GM12878 (cell line): Measurements from ENCODE around the gene NDC1. TPM values are rescaled to one million over a fixed set of nuclear protein-coding genes. Genes with fewer than 3 reads are reported as not detected.

Experiments
- ATAC-seq: fragments of 200-7000 bp; cut with Tn5 transposase; 3 replicates; pipeline ENCODE4 v1.9.1; 2020; ENCODE audit warnings: mild to moderate bottlenecking, moderate library complexity
- BruUV-seq: library from RNA; stranded (reverse); fragments of 400-500 nt; replicated peaks from 2 replicates; lab custom pipeline; 2021; lab: Mats Ljungman, UMichigan
- CTCF ChIA-PET: fragments of 300-600 bp; sonication (Branson Sonifier 250); formaldehyde crosslinking; extraction: SDS; loops from one replicate; lab custom pipeline; 2021; ENCODE audit warnings: inconsistent platforms; lab: Yijun Ruan, JAX
- POLR2A ChIA-PET: fragments of 350-600 bp; formaldehyde crosslinking; extraction: SDS; loops from one replicate; lab custom pipeline; 2021; ENCODE audit warnings: inconsistent platforms; lab: Charles Lee
- RAD21 ChIA-PET: fragments of 300-600 bp; sonication (Branson Sonifier 250); formaldehyde crosslinking; loops from one replicate; lab custom pipeline; 2023; ENCODE audit warnings: antibody characterized with exemption; ENCODE audit not compliant: unreplicated experiment; lab: Charles Lee
- SMC1A ChIA-PET: fragments of 300-600 bp; sonication (Branson Sonifier 250); formaldehyde crosslinking; loops from one replicate; lab custom pipeline; 2023; ENCODE audit not compliant: unreplicated experiment, uncharacterized antibody; lab: Charles Lee
- DNase-seq: peaks from one replicate; pipeline ENCODE4 v3.0.0-alpha.2; 2011; ENCODE audit warnings: low read depth, low spot score
- FAIRE-seq: peaks from 3 replicates; lab custom pipeline; 2011; peaks lifted over from hg19 to GRCh38; lab: Jason Lieb, UNC
- H2AFZ ChIP-seq: 2 replicates; pipeline ENCODE4 v1.6.0; 2011; ENCODE audit warnings: low read depth, low read length, control low read depth; ENCODE audit not compliant: control insufficient read depth
- H3K27ac ChIP-seq: 2 replicates; pipeline ENCODE4 v1.5.1; 2011; ENCODE audit warnings: control low read depth; ENCODE audit not compliant: control insufficient read depth, insufficient read depth
- H3K27me3 ChIP-seq, 2 experiments: replicated peaks in 1 of 2; 2 replicates each; pipeline versions ENCODE4 v1.6.0 to v1.6.1; 2011; ENCODE audit warnings: low read length in 1 of 2; ENCODE audit not compliant: control insufficient read depth in 2 of 2, insufficient read depth in 2 of 2
- H3K36me3 ChIP-seq, 2 experiments: 2 replicates each; pipeline ENCODE4 v1.5.1; 2011; ENCODE audit warnings: low read length in 1 of 2; ENCODE audit not compliant: control insufficient read depth in 2 of 2, insufficient read depth in 2 of 2
- H3K4me1 ChIP-seq: 2 replicates; pipeline ENCODE4 v1.6.1; 2011; ENCODE audit warnings: mild to moderate bottlenecking, low read length, moderate library complexity, mixed read lengths; ENCODE audit not compliant: control insufficient read depth, insufficient read depth
- H3K4me2 ChIP-seq: 2 replicates; pipeline ENCODE4 v1.6.0; 2011; ENCODE audit warnings: control low read depth; ENCODE audit not compliant: control insufficient read depth, insufficient read depth
- H3K4me3 ChIP-seq: fragments of 200-600 bp; sonication (generic); 2 replicates; pipeline ENCODE4 v1.5.1; 2016
- H3K79me2 ChIP-seq: 2 replicates; pipeline ENCODE4 v1.6.0; 2011; ENCODE audit warnings: low read length; ENCODE audit not compliant: control insufficient read depth, insufficient read depth
- H3K9ac ChIP-seq: 2 replicates; pipeline ENCODE4 v1.8.0; 2011; ENCODE audit warnings: low read length, control low read depth, mixed read lengths; ENCODE audit not compliant: control insufficient read depth, insufficient read depth
- H3K9me3 ChIP-seq: replicated peaks from 3 replicates; pipeline ENCODE4 v1.5.1; 2011; ENCODE audit warnings: mild to moderate bottlenecking, low read length; ENCODE audit not compliant: control insufficient read depth, insufficient read depth
- H4K20me1 ChIP-seq: 2 replicates; pipeline ENCODE4 v1.6.0; 2011; ENCODE audit not compliant: control insufficient read depth, insufficient read depth
- BCL11A ChIP-seq: IDR thresholded peaks from 2 replicates; pipeline ENCODE4 v1.6.1; 2011; ENCODE audit warnings: low read depth, low read length
- IKZF2 ChIP-seq, 2 experiments: fragments of 450-650 bp; IDR thresholded peaks; 2 replicates each; pipeline ENCODE4 v1.6.1; 2017; ENCODE audit warnings: mild to moderate bottlenecking in 2 of 2, moderate library complexity in 2 of 2
- JUND ChIP-seq: IDR thresholded peaks from 2 replicates; pipeline ENCODE4 v1.6.1; 2012; ENCODE audit warnings: low read depth, mild to moderate bottlenecking, low read length, improper control_type of control experiment, moderate library complexity
- KAT2A ChIP-seq: conservative IDR thresholded peaks from 2 replicates; pipeline ENCODE4 v1.6.1; 2011; ENCODE audit warnings: low read depth, low read length; ENCODE audit not compliant: control insufficient read depth
- MXI1 ChIP-seq: fragments of 150-350 bp; IDR thresholded peaks from 2 replicates; pipeline ENCODE4 v1.6.1; 2011; ENCODE audit warnings: low read depth, mild to moderate bottlenecking, inconsistent platforms, low read length, improper control_type of control experiment
- NRF1 ChIP-seq: conservative IDR thresholded peaks from 2 replicates; pipeline ENCODE4 v1.6.1; 2011; ENCODE audit warnings: mild to moderate bottlenecking, low read depth, low read length, improper control_type of control experiment
- RCOR1 ChIP-seq: conservative IDR thresholded peaks from 2 replicates; pipeline ENCODE4 v1.6.1; 2012; ENCODE audit warnings: low read depth, low read length, improper control_type of control experiment
- RFX5 ChIP-seq: IDR thresholded peaks from 2 replicates; pipeline ENCODE4 v1.6.1; 2011; ENCODE audit warnings: low read depth, low read length, improper control_type of control experiment
- STAT3 ChIP-seq: IDR thresholded peaks from 2 replicates; pipeline ENCODE4 v1.6.1; 2011; ENCODE audit warnings: low read depth, low read length, improper control_type of control experiment
- TAF1 ChIP-seq: IDR thresholded peaks from 2 replicates; pipeline ENCODE4 v1.6.1; 2011; ENCODE audit warnings: mild to moderate bottlenecking, low read depth, low read length, borderline replicate concordance
- TCF7 ChIP-seq: IDR thresholded peaks from 2 replicates; pipeline ENCODE4 v1.6.1; 2014; ENCODE audit warnings: antibody characterized with exemption, borderline replicate concordance
- USF2 ChIP-seq: IDR thresholded peaks from 2 replicates; pipeline ENCODE4 v1.6.1; 2011; ENCODE audit warnings: low read depth, low read length, improper control_type of control experiment, borderline replicate concordance
- YY1 ChIP-seq: IDR thresholded peaks from 2 replicates; pipeline ENCODE4 v1.6.1; 2011; ENCODE audit warnings: low read depth, mild to moderate bottlenecking, low read length
- ZBTB40 ChIP-seq: fragments of 450-650 bp; IDR thresholded peaks from 2 replicates; pipeline ENCODE4 v1.6.1; 2016; ENCODE audit warnings: mild to moderate bottlenecking, moderate library complexity, borderline replicate concordance
- WGBS: methylation state at CpG from one replicate; pipeline ENCODE4 v1.1.6; 2016; ENCODE audit warnings: low lambda C conversion rate; ENCODE audit not compliant: insufficient replicate concordance, insufficient coverage; ENCODE audit errors: missing lambda C conversion rate; 5-methylcytosine and 5-hydroxymethylcytosine counted together
- in situ Hi-C: fragments of 300-500 bp; cut with MboI; formaldehyde crosslinking; loops from 9 replicates; pipeline ENCODE4 v1.14.3; 2018; ENCODE audit warnings: mixed read lengths
- intact Hi-C: fragments of 100-400 bp; cut with micrococcal nuclease; formaldehyde crosslinking; loops from one replicate; pipeline ENCODE4 v1.14.2; 2022; ENCODE audit not compliant: unreplicated experiment
- polyA plus RNA-seq, 11 experiments: library from polyadenylated mRNA; depleted of rRNA in 4 of 11; unstranded in 6 of 11; stranded (reverse) in 5 of 11; fragments of >200 nt; fragmentation: Nextera tagmentation in 4 of 11; fragmentation: Illumina TruSeq in 1 of 11; extraction: Ambion mirVana in 4 of 11; extraction: Trizol in 1 of 11; gene quantifications; 1 replicate in 1 of 11; 2 replicates in 10 of 11; pipeline versions ENCODE4 v1.2.1 to v1.2.3, GENCODE V29; 2011 to 2016; ENCODE audit warnings: inconsistent platforms in 2 of 11, missing spikeins in 2 of 11, low read depth in 1 of 11
- total RNA-seq, 4 experiments: library from RNA; depleted of rRNA in 3 of 4; stranded (reverse); fragments of >200 nt in 3 of 4; fragmentation: Illumina TruSeq in 1 of 4; extraction: Trizol in 1 of 4; gene quantifications; 2 replicates each; pipeline versions ENCODE4 v1.2.1 to v1.2.3, GENCODE V29; 2013 to 2021

Gene NDC1
- total and polyA plus RNA-seq, 10 of the 15 experiments (the other 5 are each of a cell fraction or from before 2014, with no cell fraction given): 20.2 to 77.6 (median 47.1) TPM

- in situ Hi-C loops: loop anchor here (5.0 kb wide), 1 partner anchor 265 kb away; no protein-coding TSS in a partner anchor
- H4K20me1 ChIP-seq: no peaks in the 10 kb centered on the region
- H3K27me3 ChIP-seq: no peaks in the 10 kb centered on the region
- WGBS: 47% methylated on average over 6 of the region's 6 CpGs
- ATAC-seq (no peak), DNase-seq (no peak), FAIRE-seq (no peak)
- ChIA-PET SMC1A (no interaction called here), POLR2A (no interaction called here), CTCF (interaction anchor here (1.2 to 2.3 kb wide), 3 partner anchors 10 to 266 kb away, joined by 3 to 11 read pairs (median 5); no protein-coding TSS in a partner anchor), RAD21 (no interaction called here)
- H3K4me1 ChIP-seq: no peaks in the 10 kb centered on the region
- no peak overlapping the region for H3K9ac ChIP-seq
- H3K9me3 ChIP-seq: no peaks in the 10 kb centered on the region
- no peaks in the 10 kb centered on the region for H3K79me2 ChIP-seq
- BruUV-seq: no TSS peak
- intact Hi-C loops: no loop called here
- H3K4me2 ChIP-seq: no peak overlapping the region
- H3K36me3 ChIP-seq: no peaks in the 10 kb centered on the region
- no peak overlapping the region for H3K4me3 ChIP-seq
- TF ChIP-seq JUND (no peak), RCOR1 (no peak)
- no peak overlapping the region for H2AFZ ChIP-seq
- H3K27ac ChIP-seq: no peak overlapping the region
Observed at GRCh38 chr1:53752281-53752680, 85.8 kb downstream of the NDC1 start.

GRCh38 chr1:53747841-53748240 is 90.3 kb downstream of the NDC1 start:
- DNase-seq: no peak
- no peak for ATAC-seq
- no peaks in the 10 kb centered on the region for H3K27me3 ChIP-seq
- in situ Hi-C loops: no loop called here
- no peak overlapping the region for H3K4me3 ChIP-seq
- H3K4me2 ChIP-seq: no peak overlapping the region
- H4K20me1 ChIP-seq: no peaks in the 10 kb centered on the region
- H2AFZ ChIP-seq: no peak overlapping the region
- ChIA-PET POLR2A (no interaction called here), SMC1A (no interaction called here), RAD21 (no interaction called here), CTCF (no interaction called here)
- 39% methylated on average over 8 of the region's 8 CpGs for WGBS
- no peaks in the 10 kb centered on the region for H3K4me1 ChIP-seq
- no peaks in the 10 kb centered on the region for H3K79me2 ChIP-seq
- H3K9ac ChIP-seq: no peak overlapping the region
- H3K36me3 ChIP-seq: no peaks in the 10 kb centered on the region
- H3K9me3 ChIP-seq: no peaks in the 10 kb centered on the region; the same call in 2 of the 3 replicates
- BruUV-seq: no TSS peak
- intact Hi-C loops: no loop called here
- H3K27ac ChIP-seq: no peak overlapping the region
- FAIRE-seq: no peak
- TF ChIP-seq MXI1 (no peak), TAF1 (no peak), ZBTB40 (no peak), TCF7 (no peak), RFX5 (no peak), BCL11A (no peak), STAT3 (no peak), IKZF2 (IDR thresholded peaks at IDR 0.05) (no peak), NRF1 (no peak), KAT2A (no peak), USF2 (no peak), YY1 (no peak)
